Stomach (tissue), 9 donors: ENCODE data around the gene IFNGR1. TPM values are rescaled to one million over a fixed set of nuclear protein-coding genes. Genes with fewer than 3 reads are reported as not detected.

Source experiments
- DNase-seq, 2 donors: peaks; one replicate each; pipeline versions ENCODE4 v3.0.0 to v3.0.0-alpha.2; 2013 to 2019
- H3K27ac ChIP-seq, 5 donors: fragments of 200-600 bp in 4 of 5; sonication (generic) in 4 of 5; one replicate each; pipeline ENCODE4 v1.5.1; 2013 to 2019; ENCODE audit warnings: mild to moderate bottlenecking in 1 of 5, moderate library complexity in 1 of 5
- H3K27me3 ChIP-seq, 3 donors: fragments of 200-600 bp; sonication (generic); one replicate each; pipeline ENCODE4 v1.5.1; 2017 to 2019; ENCODE audit warnings: mixed run types in 1 of 3
- H3K36me3 ChIP-seq, 4 donors: fragments of 200-600 bp; sonication (generic); 1 replicate in 3 of 4; 2 replicates in 1 of 4; pipeline ENCODE4 v1.5.1; 2016 to 2019
- H3K4me1 ChIP-seq, 4 donors: fragments of 200-600 bp; sonication (generic); one replicate each; pipeline ENCODE4 v1.5.1; 2016 to 2019
- H3K4me3 ChIP-seq, 4 donors: fragments of 200-600 bp; sonication (generic) in 3 of 4; one replicate each; pipeline ENCODE4 v1.5.1; 2016 to 2019; ENCODE audit warnings: mild to moderate bottlenecking in 1 of 4
- H3K9me3 ChIP-seq, 4 donors: fragments of 200-600 bp; sonication (generic); one replicate each; pipeline ENCODE4 v1.5.1; 2016 to 2019
- EP300 ChIP-seq: sonication (generic); formaldehyde crosslinking; IDR thresholded peaks from one replicate; pipeline ENCODE4 v1.6.1; 2017; ENCODE audit warnings: antibody characterized with exemption
- POLR2A ChIP-seq, 4 donors: fragments of 450-650 bp; IDR thresholded peaks; one replicate each; pipeline ENCODE4 v1.6.1; 2016; ENCODE audit warnings: antibody characterized with exemption in 4 of 4, control low read depth in 2 of 4, mild to moderate bottlenecking in 1 of 4, moderate library complexity in 1 of 4
- POLR2AphosphoS5 ChIP-seq, 3 donors: sonication (generic); formaldehyde crosslinking; IDR thresholded peaks; one replicate each; pipeline ENCODE4 v1.6.1; 2016; ENCODE audit warnings: antibody characterized with exemption in 3 of 3
- WGBS, 5 donors: extraction: QIAGEN DNeasy Blood & Tissue Kit in 3 of 5; methylation state at CpG; one replicate each; pipeline versions ENCODE4 v1.1.5 to v1.1.7; 2013 to 2018; 5-methylcytosine and 5-hydroxymethylcytosine counted together
- intact Hi-C: fragments of 100-400 bp; cut with DNase I; formaldehyde crosslinking; loops from one replicate; pipeline ENCODE4 v1.15.1; 2023; ENCODE audit warnings: low total_unique reads
- polyA plus RNA-seq, 3 donors: library from polyadenylated mRNA; stranded (reverse); fragments of 200-250 nt; gene quantifications; one replicate each; pipeline ENCODE4 v1.2.3, GENCODE V29; 2013
- total RNA-seq, 5 donors: library from RNA; depleted of rRNA; stranded (reverse); fragments of >200 nt; gene quantifications; one replicate each; pipeline versions ENCODE4 v1.1.0 to v1.2.3, GENCODE V29; 2014 to 2016
- TF ChIP-seq, protein P1 (sequence below), 7 experiments: fragments of 450-650 bp in 4 of 7; fragments of 200-600 bp in 3 of 7; sonication (generic) in 3 of 7; IDR thresholded peaks; one replicate each; pipeline ENCODE4 v1.5.1; 2016 to 2019; ENCODE audit warnings: antibody characterized with exemption in 7 of 7, control low read depth in 2 of 7, mild to moderate bottlenecking in 1 of 7
- donor health status: healthy with polysubstance abuse.
- donor health status: Bipolar disorder and iron deficiency.
- donor health status: healthy.

Gene IFNGR1
- total and polyA plus RNA-seq, 8 donors = 1.2 to 122 (median 30.0) TPM

DNA sequence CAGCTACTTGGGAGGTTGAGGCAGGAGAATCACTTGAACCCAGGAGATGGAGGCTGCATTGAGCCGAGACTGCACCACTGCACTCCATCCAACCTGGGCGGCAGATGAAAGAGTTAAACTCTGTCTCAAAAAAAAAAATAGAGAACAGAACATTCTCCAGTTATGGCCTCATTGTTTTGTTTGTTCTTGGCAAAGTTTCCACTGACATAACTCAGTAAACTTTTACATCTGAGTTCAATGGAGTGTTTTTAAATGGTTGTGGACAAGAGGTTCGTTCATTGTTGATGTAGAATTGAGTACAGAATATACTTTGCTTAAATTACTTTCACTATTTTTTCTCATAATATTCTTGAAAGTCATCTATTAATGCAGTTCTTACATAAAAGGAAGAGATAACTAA, 42.2 kb upstream of the IFNGR1 start:
- no peaks in the 10 kb centered on the region for H3K9me3 ChIP-seq
- no peaks in the 10 kb centered on the region for H3K27me3 ChIP-seq
- peaks cover 3 to 29% (median 20%) of the 10 kb centered on the region in 4 donors for H3K4me1 ChIP-seq
- intact Hi-C loops = no loop called here
- H3K4me3 ChIP-seq = no peak overlapping the region
- TF ChIP-seq POLR2A (IDR thresholded peaks at IDR 0.05) (no peak), EP300 (no peak), POLR2AphosphoS5 (IDR thresholded peaks at IDR 0.05) (no peak)
- TF ChIP-seq, protein P1, sequence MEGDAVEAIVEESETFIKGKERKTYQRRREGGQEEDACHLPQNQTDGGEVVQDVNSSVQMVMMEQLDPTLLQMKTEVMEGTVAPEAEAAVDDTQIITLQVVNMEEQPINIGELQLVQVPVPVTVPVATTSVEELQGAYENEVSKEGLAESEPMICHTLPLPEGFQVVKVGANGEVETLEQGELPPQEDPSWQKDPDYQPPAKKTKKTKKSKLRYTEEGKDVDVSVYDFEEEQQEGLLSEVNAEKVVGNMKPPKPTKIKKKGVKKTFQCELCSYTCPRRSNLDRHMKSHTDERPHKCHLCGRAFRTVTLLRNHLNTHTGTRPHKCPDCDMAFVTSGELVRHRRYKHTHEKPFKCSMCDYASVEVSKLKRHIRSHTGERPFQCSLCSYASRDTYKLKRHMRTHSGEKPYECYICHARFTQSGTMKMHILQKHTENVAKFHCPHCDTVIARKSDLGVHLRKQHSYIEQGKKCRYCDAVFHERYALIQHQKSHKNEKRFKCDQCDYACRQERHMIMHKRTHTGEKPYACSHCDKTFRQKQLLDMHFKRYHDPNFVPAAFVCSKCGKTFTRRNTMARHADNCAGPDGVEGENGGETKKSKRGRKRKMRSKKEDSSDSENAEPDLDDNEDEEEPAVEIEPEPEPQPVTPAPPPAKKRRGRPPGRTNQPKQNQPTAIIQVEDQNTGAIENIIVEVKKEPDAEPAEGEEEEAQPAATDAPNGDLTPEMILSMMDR (IDR thresholded peaks at IDR 0.05) = no peak
- WGBS, 5 donors = 51 to 64% (median 56%) methylated on average over 3 of the region's 3 CpGs
- peak overlapping the region; percentile 19 to 68 (median 40) for H3K27ac ChIP-seq
- DNase-seq = peak in 1 of 2 donors; percentile 45
- H3K36me3 ChIP-seq = no peaks in the 10 kb centered on the region

DNA sequence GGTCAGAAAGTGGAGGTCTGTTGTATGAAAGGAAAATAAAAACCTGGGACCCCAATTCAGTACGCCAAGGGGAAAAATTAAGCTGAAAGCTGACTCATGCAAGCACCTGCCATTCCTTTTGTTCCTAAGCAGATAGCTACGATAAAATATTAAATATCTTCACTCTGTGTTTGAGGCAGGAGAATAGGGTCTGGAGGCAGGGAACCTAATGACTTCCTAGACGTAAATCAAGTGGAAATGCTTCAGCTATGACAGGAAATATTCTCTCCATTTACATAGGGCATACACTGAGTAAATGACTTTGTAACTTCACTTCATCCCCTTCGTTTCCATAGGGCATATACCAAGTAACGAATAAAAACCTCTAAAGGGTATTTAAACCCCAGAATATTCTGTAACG, 41.0 kb upstream of the IFNGR1 start:
- Histone ChIP-seq H3K27ac (no peak overlapping the region), H3K4me3 (no peak overlapping the region), H3K4me1 (peaks cover 3 to 25% (median 16%) of the 10 kb centered on the region in 4 donors), H3K36me3 (no peaks in the 10 kb centered on the region), H3K9me3 (peaks cover 0 to 7% (median under 1%) of the 10 kb centered on the region in 4 donors), H3K27me3 (no peaks in the 10 kb centered on the region)
- WGBS, 5 donors = 84 to 90% (median 88%) methylated on average over 6 of the region's 6 CpGs
- intact Hi-C loops = no loop called here
- no peak for TF ChIP-seq POLR2A (IDR thresholded peaks at IDR 0.05)
- TF ChIP-seq POLR2AphosphoS5 (IDR thresholded peaks at IDR 0.05) = no peak
- no peak for TF ChIP-seq EP300
- TF ChIP-seq, protein P1 (IDR thresholded peaks at IDR 0.05) = no peak
- DNase-seq = no peak

DNA sequence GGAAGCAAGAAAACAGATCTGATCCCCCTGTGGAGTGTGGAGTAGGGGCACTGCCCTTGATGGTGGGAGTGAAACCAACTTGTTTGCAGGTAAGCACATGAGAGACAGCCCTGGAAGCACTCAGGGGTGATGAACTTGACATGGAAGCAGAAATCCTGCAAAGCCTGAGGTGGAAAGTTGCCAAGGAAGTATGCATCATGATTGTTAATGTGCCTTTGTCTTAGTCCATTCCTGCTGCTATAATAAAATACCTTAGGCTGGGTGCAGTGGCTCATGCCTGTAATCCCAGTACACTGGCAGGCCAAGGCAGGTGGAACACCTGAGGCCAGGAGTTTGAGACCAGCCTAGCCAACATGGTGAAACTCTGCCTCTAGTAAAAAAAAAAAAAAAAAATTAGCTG, 40.2 kb upstream of the IFNGR1 start:
- H3K27ac ChIP-seq = no peak overlapping the region
- H3K4me1 ChIP-seq = peaks cover 3 to 25% (median 16%) of the 10 kb centered on the region in 4 donors
- no peak for DNase-seq
- H3K4me3 ChIP-seq = no peak overlapping the region
- no peaks in the 10 kb centered on the region for H3K36me3 ChIP-seq
- peaks cover 4 to 15% (median 8%) of the 10 kb centered on the region in 4 donors for H3K9me3 ChIP-seq
- no peaks in the 10 kb centered on the region for H3K27me3 ChIP-seq
- TF ChIP-seq POLR2A (IDR thresholded peaks at IDR 0.05) (no peak), POLR2AphosphoS5 (IDR thresholded peaks at IDR 0.05) (no peak), EP300 (no peak)
- TF ChIP-seq, protein P1 (IDR thresholded peaks at IDR 0.05) = no peak
- intact Hi-C loops = no loop called here

DNA sequence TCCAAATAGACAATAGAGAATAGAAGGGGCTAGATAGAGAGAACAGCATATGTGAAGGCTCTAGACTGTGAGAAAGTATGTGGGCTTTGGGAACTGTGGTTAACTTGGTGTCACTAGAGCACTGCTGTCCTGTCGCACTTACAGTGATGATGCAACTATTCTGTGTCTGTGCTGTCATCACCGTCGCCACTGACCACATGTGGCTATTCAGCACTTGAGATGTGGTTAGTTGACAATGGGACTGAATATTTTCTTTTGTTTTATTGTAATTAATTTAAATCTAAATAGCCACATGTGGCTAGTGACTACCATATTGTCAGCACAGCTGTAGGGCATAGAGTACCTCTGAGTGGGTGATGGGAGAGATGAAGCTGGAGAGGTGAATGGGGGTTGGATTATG, 39.0 kb upstream of the IFNGR1 start:
- Histone ChIP-seq H3K36me3 (no peaks in the 10 kb centered on the region), H3K27ac (no peak overlapping the region), H3K27me3 (no peaks in the 10 kb centered on the region), H3K4me3 (no peak overlapping the region), H3K4me1 (peaks cover 3 to 25% (median 16%) of the 10 kb centered on the region in 4 donors), H3K9me3 (peaks cover 9 to 27% (median 18%) of the 10 kb centered on the region in 4 donors)
- no peak for DNase-seq
- WGBS, 5 donors = 78 to 87% (median 83%) methylated on average over 3 of the region's 3 CpGs
- intact Hi-C loops = no loop called here
- no peak for TF ChIP-seq EP300
- TF ChIP-seq, protein P1 (IDR thresholded peaks at IDR 0.05) = no peak
- no peak for TF ChIP-seq POLR2AphosphoS5 (IDR thresholded peaks at IDR 0.05)
- TF ChIP-seq POLR2A (IDR thresholded peaks at IDR 0.05) = no peak
